BJ (cell line): ENCODE measurements around the gene NNMT. TPM values are rescaled to one million over a fixed set of nuclear protein-coding genes. Genes with fewer than 3 reads are reported as not detected.

Experiments used
- CTCF ChIA-PET: fragments of 350-600 bp; formaldehyde crosslinking; extraction: SDS; loops from one replicate; lab custom pipeline; 2021; ENCODE audit warnings: antibody characterized with exemption, inconsistent platforms; lab: Yijun Ruan, JAX
- POLR2A ChIA-PET: fragments of 300-600 bp; sonication (Branson Sonifier 250); formaldehyde crosslinking; extraction: SDS; loops from one replicate; lab custom pipeline; 2021; ENCODE audit warnings: antibody characterized with exemption; lab: Charles Lee
- DNase-seq: peaks from one replicate; pipeline ENCODE4 v3.0.0-alpha.2; 2011; ENCODE audit warnings: low read depth
- H3K27me3 ChIP-seq: 2 replicates; pipeline ENCODE4 v1.6.0; 2011; ENCODE audit warnings: low read length; ENCODE audit not compliant: control insufficient read depth, insufficient read depth
- H3K36me3 ChIP-seq: 2 replicates; pipeline ENCODE4 v1.5.1; 2011; ENCODE audit warnings: low read length; ENCODE audit not compliant: control insufficient read depth, insufficient read depth
- H3K4me3 ChIP-seq: 2 replicates; pipeline ENCODE4 v1.5.1; 2011; ENCODE audit warnings: low read depth, mild to moderate bottlenecking, control low read depth, low read length
- polyA plus RNA-seq: library from polyadenylated mRNA; depleted of rRNA; stranded (reverse); fragments of >200 nt; gene quantifications from 2 replicates; pipeline ENCODE4 v1.2.3, GENCODE V29; 2011
- TF ChIP-seq, protein P1 (sequence below): IDR thresholded peaks from 2 replicates; pipeline ENCODE4 v1.5.1; 2011; ENCODE audit warnings: low read depth, mild to moderate bottlenecking, control low read depth, inconsistent platforms, low read length, moderate library complexity; ENCODE audit not compliant: insufficient read depth

NNMT gene
- polyA plus RNA-seq, 1 experiment = 724 TPM

GRCh38 chr11:114302663-114303062 lies 6.5 kb downstream of the NNMT start:
- H3K4me3 ChIP-seq = no peak overlapping the region; the same call in 1 of the 2 replicates
- ChIA-PET CTCF (interaction anchor here (0.7 kb wide), 1 partner anchor 38 kb away, joined by 4 read pairs; no protein-coding TSS in a partner anchor), POLR2A (no interaction called here)
- peaks cover 11% of the 10 kb centered on the region for H3K36me3 ChIP-seq
- TF ChIP-seq, protein P1, sequence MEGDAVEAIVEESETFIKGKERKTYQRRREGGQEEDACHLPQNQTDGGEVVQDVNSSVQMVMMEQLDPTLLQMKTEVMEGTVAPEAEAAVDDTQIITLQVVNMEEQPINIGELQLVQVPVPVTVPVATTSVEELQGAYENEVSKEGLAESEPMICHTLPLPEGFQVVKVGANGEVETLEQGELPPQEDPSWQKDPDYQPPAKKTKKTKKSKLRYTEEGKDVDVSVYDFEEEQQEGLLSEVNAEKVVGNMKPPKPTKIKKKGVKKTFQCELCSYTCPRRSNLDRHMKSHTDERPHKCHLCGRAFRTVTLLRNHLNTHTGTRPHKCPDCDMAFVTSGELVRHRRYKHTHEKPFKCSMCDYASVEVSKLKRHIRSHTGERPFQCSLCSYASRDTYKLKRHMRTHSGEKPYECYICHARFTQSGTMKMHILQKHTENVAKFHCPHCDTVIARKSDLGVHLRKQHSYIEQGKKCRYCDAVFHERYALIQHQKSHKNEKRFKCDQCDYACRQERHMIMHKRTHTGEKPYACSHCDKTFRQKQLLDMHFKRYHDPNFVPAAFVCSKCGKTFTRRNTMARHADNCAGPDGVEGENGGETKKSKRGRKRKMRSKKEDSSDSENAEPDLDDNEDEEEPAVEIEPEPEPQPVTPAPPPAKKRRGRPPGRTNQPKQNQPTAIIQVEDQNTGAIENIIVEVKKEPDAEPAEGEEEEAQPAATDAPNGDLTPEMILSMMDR = no peak
- H3K27me3 ChIP-seq = no peaks in the 10 kb centered on the region
- DNase-seq = no peak

DNA sequence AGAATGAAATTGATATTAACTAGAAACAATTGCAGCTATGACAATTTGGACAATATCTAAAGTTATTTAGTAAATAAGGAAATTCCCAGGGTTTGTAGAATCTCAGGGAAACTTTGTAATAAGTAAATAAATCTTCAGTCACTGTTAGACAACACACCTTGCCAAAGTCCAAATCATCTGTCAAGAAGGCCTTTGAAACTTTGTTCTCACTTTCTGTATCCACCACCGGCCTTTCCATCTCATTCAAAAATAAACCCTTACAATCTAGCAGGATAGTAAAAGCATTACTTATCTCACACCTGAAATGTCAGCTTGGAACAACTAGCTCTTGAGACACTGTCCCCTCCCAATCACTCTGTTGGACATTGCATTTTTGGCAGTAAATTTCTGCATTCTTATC lies 7.9 kb downstream of the NNMT start:
- CTCF ChIA-PET = interaction anchor here (0.8 to 1.6 kb wide), 3 partner anchors 10 to 36 kb away, joined by 3 to 6 read pairs (median 3); no protein-coding TSS in a partner anchor
- no peak for DNase-seq
- Histone ChIP-seq H3K36me3 (peaks cover 9% of the 10 kb centered on the region), H3K27me3 (no peaks in the 10 kb centered on the region), H3K4me3 (no peak overlapping the region)
- POLR2A ChIA-PET = interaction anchor here (0.6 to 1.6 kb wide), 2 partner anchors 8 to 126 kb away, joined by 3 to 9 read pairs; partner anchors contain the start of gene NNMT
- TF ChIP-seq, protein P1 = no peak

DNA sequence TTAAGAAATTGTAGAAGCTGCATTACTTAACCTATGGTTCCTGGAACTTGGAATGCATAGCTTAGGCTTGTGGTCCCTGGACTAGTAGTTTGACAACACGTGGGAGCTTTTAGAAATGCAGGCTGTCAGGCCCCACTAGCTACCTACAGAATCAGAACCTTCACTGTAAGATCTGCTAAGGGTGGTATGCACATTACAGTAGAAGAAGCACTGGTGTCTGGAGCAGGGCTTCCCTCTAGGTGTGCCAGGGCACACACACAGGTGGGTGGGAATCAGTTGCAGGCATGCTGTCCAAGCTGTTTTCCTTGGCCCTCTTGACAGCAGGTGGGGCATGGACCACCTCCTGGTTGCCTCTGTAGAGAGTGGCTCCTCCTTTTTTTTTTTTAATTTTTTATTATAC lies 8.8 kb downstream of the NNMT start:
- no peak overlapping the region for H3K4me3 ChIP-seq
- DNase-seq = no peak
- peaks cover 9% of the 10 kb centered on the region for H3K36me3 ChIP-seq
- CTCF ChIA-PET = interaction anchor here (1.4 to 1.6 kb wide), 2 partner anchors 9 to 25 kb away, joined by 3 to 6 read pairs; no protein-coding TSS in a partner anchor
- no peaks in the 10 kb centered on the region for H3K27me3 ChIP-seq
- TF ChIP-seq, protein P1 = no peak
- POLR2A ChIA-PET = interaction anchor here (1.6 kb wide), 1 partner anchor 9 kb away, joined by 9 read pairs; the partner anchor contains the start of gene NNMT

- peak; percentile 48 for DNase-seq
- POLR2A ChIA-PET = interaction anchor here (0.8 to 3.8 kb wide), 2 partner anchors 10 to 12 kb away, joined by 3 to 43 read pairs; partner anchors contain the start of gene NNMT
These were observed 11.5 kb downstream of the NNMT start for GRCh38 chr11:114307524-114308203.

More at GRCh38 chr11:114307524-114308203, 11.5 kb downstream of the NNMT start:
- H3K4me3 ChIP-seq = peak overlapping the region; percentile 21; the same call in 1 of the 2 replicates
- no peaks in the 10 kb centered on the region for H3K27me3 ChIP-seq
- CTCF ChIA-PET = interaction anchor here (0.6 to 2.1 kb wide), 6 partner anchors 9 to 78 kb away, joined by 3 to 6 read pairs (median 3); no protein-coding TSS in a partner anchor
- H3K36me3 ChIP-seq = peaks cover 16% of the 10 kb centered on the region
- TF ChIP-seq, protein P1 = no peak
